ENCODE results near the gene SLCO1A2.

The SLCO1A2 gene

DNA sequence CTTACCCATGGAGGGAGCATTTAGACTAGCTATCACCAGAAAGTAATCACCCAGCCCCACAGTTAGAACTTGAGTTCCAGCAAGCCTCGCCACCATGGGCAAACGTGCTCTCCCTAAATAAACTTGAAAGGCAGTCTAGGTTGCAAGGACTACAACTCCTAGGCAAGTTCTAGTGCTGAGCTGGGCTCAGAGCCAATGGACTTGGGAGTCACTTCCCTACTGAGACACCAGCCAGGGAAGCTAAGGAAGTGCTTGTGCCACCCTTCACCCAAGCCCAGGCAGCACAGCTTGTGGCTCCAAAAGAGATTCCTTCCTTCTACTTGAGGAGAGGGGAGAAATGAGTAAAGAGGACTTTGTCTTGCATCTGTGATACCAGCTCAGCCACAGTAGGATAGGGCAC is 57.9 kb downstream of the SLCO1A2 start:
- Histone ChIP-seq H3K27me3 (ENCODE audit: insufficient read depth, low read length, poor library complexity, severe bottlenecking) (no peaks in the 10 kb centered on the region), H3K9me2 (replicated peaks; ENCODE audit: low read depth, low read length) (no peaks in the 10 kb centered on the region), H2AFZ (ENCODE audit: low read length) (no peak overlapping the region), H3K9ac (ENCODE audit: low read depth, low read length, poor library complexity, severe bottlenecking) (no peak overlapping the region), H3K4me3 (ENCODE audit: low read length, poor library complexity, severe bottlenecking) (no peak overlapping the region), H3F3A (ENCODE audit: low read depth) (no peaks in the 10 kb centered on the region), H4K20me1 (ENCODE audit: insufficient read depth, low read length, poor library complexity, severe bottlenecking) (no peaks in the 10 kb centered on the region), H3K79me2 (ENCODE audit: insufficient read depth, low read length) (no peaks in the 10 kb centered on the region), H3K4me2 (ENCODE audit: low read depth, low read length, poor library complexity, severe bottlenecking) (no peak overlapping the region), H3K36me3 (ENCODE audit: insufficient read depth, low read length) (no peaks in the 10 kb centered on the region), H3K4me1 (ENCODE audit: insufficient read depth, low read length, poor library complexity, severe bottlenecking) (no peaks in the 10 kb centered on the region), H3K9me3 (ENCODE audit: insufficient read depth, low read depth, low read length) (no peaks in the 10 kb centered on the region)
- TF ChIP-seq EZH2phosphoT487 (IDR thresholded peaks at IDR 0.05; ENCODE audit: borderline replicate concordance) = no peak
- no peak for TF ChIP-seq CTCF (conservative IDR thresholded peaks at IDR 0.05; ENCODE audit: low read length)

- no peaks in the 10 kb centered on the region for H3K27me3 ChIP-seq (ENCODE audit: insufficient read depth, low read length, poor library complexity, severe bottlenecking)
- no peaks in the 10 kb centered on the region for H3K9me3 ChIP-seq (ENCODE audit: insufficient read depth, low read depth, low read length)
- no peaks in the 10 kb centered on the region for H3K9me2 ChIP-seq (replicated peaks; ENCODE audit: low read depth, low read length)
- H3K36me3 ChIP-seq (ENCODE audit: insufficient read depth, low read length) = no peaks in the 10 kb centered on the region
- no peak overlapping the region for H3K9ac ChIP-seq (ENCODE audit: low read depth, low read length, poor library complexity, severe bottlenecking)
- no peaks in the 10 kb centered on the region for H4K20me1 ChIP-seq (ENCODE audit: insufficient read depth, low read length, poor library complexity, severe bottlenecking)
- H3K4me2 ChIP-seq (ENCODE audit: low read depth, low read length, poor library complexity, severe bottlenecking) = no peak overlapping the region
- no peaks in the 10 kb centered on the region for H3F3A ChIP-seq (ENCODE audit: low read depth)
- H2AFZ ChIP-seq (ENCODE audit: low read length) = no peak overlapping the region
- no peaks in the 10 kb centered on the region for H3K79me2 ChIP-seq (ENCODE audit: insufficient read depth, low read length)
- TF ChIP-seq CTCF (conservative IDR thresholded peaks at IDR 0.05; ENCODE audit: low read length) (no peak), EZH2phosphoT487 (IDR thresholded peaks at IDR 0.05; ENCODE audit: borderline replicate concordance) (no peak)
- no peak overlapping the region for H3K4me3 ChIP-seq (ENCODE audit: low read length, poor library complexity, severe bottlenecking)
- H3K4me1 ChIP-seq (ENCODE audit: insufficient read depth, low read length, poor library complexity, severe bottlenecking) = no peaks in the 10 kb centered on the region
Observed at GRCh38 chr12:21265932-21266331, 68.8 kb downstream of the SLCO1A2 start.

GRCh38 chr12:21264232-21264631 is 70.5 kb downstream of the SLCO1A2 start:
- H4K20me1 ChIP-seq (ENCODE audit: insufficient read depth, low read length, poor library complexity, severe bottlenecking) = no peaks in the 10 kb centered on the region
- H3K4me2 ChIP-seq (ENCODE audit: low read depth, low read length, poor library complexity, severe bottlenecking) = no peak overlapping the region
- no peak overlapping the region for H3K4me3 ChIP-seq (ENCODE audit: low read length, poor library complexity, severe bottlenecking)
- no peaks in the 10 kb centered on the region for H3K4me1 ChIP-seq (ENCODE audit: insufficient read depth, low read length, poor library complexity, severe bottlenecking)
- no peaks in the 10 kb centered on the region for H3F3A ChIP-seq (ENCODE audit: low read depth)
- H3K79me2 ChIP-seq (ENCODE audit: insufficient read depth, low read length) = no peaks in the 10 kb centered on the region
- no peak for TF ChIP-seq EZH2phosphoT487 (IDR thresholded peaks at IDR 0.05; ENCODE audit: borderline replicate concordance)
- no peak for TF ChIP-seq CTCF (conservative IDR thresholded peaks at IDR 0.05; ENCODE audit: low read length)
- H3K9ac ChIP-seq (ENCODE audit: low read depth, low read length, poor library complexity, severe bottlenecking) = no peak overlapping the region
- no peak overlapping the region for H2AFZ ChIP-seq (ENCODE audit: low read length)
- no peaks in the 10 kb centered on the region for H3K9me3 ChIP-seq (ENCODE audit: insufficient read depth, low read depth, low read length)
- no peaks in the 10 kb centered on the region for H3K9me2 ChIP-seq (replicated peaks; ENCODE audit: low read depth, low read length)
- H3K27me3 ChIP-seq (ENCODE audit: insufficient read depth, low read length, poor library complexity, severe bottlenecking) = no peaks in the 10 kb centered on the region
- H3K36me3 ChIP-seq (ENCODE audit: insufficient read depth, low read length) = no peaks in the 10 kb centered on the region

Measured in Loucy (cell line).